ENCODE results near the gene PTPN5.
"Not testable (repeated sequence)": the region's sequence is repeated elsewhere in the genome, so short reads cannot be mapped to it uniquely, and the experiment has no call there.

PTPN5 gene

GRCh38 chr11:18791207-18791968, at the start of gene PTPN5:
Gene PTPN5, minus strand, starts transcription at chr11:18791798. Its CDS starts 19,840 bp downstream, at chr11:18771958.
- no peak for DNase-seq (ENCODE audit: low spot score)

DNA sequence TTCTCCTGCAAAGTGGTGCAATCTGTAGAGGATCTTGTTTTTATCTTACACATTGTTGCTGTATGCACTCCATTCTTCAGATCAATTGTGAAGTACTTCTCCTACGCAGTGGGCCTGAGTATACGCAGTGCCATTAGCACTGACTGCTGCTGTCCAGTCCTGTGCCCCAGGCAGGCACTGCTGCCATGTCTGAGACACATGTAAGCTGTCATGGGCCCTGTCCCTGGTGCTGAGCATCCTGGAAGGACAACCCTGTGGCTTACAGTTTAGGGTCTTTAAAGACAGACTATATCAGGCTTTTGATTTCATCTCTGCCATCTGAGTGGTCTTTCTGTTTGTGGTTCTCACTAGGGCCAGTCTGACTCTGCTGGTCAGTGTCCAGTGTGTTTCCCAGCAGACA, 44.8 kb upstream of the PTPN5 start:
- no peak for DNase-seq (ENCODE audit: low spot score)

DNA sequence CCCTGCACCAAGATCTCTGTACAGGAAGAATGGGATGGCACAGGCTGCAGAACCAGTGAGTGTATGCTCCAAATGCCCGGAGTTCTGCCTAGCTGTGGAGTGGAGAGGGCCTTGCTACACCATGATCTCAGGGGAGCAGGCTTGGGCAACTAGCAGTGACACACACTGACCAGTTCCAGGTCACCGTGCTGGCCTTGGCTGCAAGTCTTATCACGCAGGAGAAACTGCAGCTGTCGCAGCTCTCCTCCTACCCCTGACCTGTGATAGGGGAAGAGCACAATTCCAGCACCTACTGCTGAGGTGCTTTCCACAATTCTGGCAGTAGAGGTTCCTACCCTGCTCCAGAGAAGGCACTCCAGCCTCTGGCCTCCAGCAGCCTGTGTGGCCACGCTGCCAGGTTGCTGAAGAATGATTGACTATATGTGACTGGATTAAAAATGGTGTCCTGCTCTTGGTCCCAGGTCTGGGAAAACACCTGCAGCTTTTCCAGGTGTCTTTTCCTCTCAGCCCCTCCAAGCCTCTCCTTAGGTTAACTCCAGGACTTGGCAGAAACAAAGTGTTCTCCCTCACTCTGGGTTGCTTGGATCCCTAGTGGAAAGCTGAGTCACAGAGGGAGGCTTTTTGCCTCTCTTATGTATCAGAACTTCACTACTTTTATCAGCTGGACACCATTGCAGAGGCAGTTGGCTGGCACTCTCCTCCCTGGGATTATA, 43.3 kb upstream of the PTPN5 start:
- DNase-seq (ENCODE audit: low spot score): no peak

DNA sequence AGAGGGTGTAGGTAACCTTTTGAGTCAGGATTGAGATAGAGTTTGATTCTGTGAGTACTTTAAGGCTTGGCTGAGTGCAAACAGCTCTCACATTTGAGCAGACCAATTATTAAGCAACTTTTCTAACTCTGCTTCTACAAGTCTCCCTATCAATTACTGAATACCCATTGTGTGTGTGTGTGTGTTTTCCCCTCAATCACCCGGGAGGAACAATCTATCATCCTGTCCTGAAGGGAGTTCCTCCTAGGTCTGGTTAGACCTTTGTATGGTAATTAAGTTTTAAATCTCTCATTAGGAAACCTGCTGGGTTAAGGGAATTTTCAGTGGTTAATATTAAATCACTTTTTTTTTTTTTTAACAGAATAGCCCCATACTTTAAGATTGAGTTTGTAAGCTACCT, 28.6 kb upstream of the PTPN5 start:
- DNase-seq (ENCODE audit: low spot score): not testable (repeated sequence)

- DNase-seq (ENCODE audit: low spot score): no peak
Observed at GRCh38 chr11:18804199-18804999, 12.8 kb upstream of the PTPN5 start.

DNA sequence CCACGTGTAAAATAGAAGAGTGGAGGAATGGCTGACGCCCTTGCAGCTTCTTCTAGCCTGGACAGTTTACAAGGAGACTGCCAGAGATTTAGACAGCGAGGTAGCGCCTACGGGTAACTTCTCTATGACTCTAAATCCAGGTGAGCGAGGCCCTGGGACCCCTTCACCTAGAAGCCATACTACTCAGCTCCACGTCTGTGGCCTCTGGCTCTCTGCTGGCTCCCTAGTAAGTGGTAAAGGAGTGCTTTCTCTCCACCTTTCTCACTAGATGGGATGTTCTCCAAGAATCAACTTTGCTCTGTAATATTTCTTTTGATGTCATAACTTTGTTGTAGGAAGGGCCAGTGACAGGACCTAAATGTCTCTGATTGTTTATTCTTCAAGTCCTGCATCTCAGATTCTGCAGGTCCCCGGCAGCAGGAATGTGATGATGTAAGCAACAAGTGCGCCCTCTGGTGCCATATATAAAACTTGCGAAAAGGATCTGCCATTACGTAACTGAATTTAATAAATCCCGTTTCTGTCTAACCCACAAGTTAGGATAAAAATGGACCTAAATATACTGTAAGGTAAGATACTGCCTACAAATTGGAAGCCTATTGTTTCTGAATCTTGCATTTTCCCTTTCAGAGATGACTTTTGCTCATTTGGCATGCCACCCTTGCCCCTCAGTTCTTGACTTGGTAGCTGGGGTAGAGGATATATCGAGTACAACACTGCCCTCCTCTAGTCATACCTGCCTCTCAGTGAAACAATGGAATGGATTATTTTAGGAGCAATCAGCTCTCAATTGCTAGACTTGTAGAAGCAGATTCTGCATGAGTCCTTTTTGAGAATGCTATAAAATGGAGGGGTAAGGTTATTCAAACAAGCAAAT, 11.0 kb upstream of the PTPN5 start:
- DNase-seq (ENCODE audit: low spot score): peak; percentile 59

GRCh38 chr11:18798799-18799469, 7.3 kb upstream of the PTPN5 start:
- DNase-seq (ENCODE audit: low spot score): peak; percentile 79

DNA sequence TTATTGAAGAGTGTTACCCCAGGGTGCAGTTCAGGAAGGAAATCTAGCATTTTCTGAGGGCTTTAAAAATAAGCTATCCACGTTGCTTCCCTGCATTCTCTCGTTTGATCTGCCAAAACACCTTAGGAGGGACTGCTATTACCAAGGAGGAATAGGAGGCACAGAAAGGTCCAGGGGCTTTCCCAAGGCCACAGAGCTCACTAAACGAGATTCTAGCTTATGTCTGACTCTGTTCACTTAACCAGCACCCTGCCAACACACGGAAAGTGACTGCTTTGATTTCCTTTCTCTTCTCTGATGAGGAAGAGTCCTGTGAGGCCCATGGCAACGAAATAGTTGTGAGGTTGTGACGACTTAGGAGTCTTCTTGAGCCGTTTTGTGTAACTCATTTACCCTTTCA, 3.4 kb upstream of the PTPN5 start:
- DNase-seq (ENCODE audit: low spot score): no peak

- DNase-seq (ENCODE audit: low spot score): no peak
Observed at GRCh38 chr11:18792827-18793226, 1.2 kb upstream of the PTPN5 start.

DNA sequence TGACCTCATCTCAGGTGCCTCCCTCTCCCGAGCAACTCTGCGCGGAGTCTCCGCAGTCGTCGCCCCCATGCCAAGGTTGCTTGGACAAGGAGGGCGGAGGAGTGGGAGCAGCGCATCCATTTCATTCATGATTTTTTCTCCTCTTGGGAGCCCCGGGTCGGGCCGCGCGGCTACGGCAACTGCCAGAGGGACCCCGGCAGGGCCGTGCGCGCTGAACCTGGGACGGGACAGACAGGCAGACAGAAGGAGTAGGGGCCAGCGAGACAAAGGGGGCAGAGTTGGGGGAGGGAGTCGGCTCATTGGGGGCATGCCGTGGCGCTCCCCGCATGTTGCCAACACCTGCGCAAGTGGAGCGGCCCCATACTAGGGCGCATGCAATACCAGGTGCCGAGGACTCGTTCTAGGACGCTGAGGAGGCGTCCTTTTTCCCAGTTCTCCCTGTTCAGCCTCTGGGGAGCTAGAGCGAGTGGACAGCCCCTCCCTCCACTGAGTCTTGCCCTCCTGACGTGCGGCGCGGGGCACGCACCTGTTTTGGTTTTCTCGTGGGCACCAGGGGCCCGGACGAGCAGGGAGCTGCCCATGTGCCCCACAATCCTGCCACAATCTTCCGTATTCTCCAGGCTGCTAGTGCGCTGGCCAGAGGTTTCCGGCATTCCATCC, 501 bp upstream of the PTPN5 start:
- DNase-seq (ENCODE audit: low spot score): no peak

DNA sequence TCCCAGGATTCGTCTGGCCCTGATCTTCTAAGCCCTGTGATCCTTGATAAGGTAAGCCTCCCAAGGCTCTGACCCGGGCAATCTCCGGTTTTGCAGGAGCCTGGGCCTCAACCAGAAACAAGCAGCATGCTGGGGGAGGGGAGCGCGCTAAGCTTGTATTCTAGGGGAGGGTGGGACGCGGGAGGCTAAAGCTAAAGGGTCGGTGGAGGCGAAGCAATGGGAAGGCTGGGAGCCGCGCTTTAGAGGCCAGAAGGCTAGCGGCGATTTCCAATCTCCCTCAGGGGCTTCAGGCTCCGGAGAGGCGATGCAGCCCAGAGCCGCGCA, 753 bp downstream of the PTPN5 start:
- DNase-seq (ENCODE audit: low spot score): no peak

- DNase-seq (ENCODE audit: low spot score): no peak
Observed at GRCh38 chr11:18789942-18790341, 1.7 kb downstream of the PTPN5 start.

DNA sequence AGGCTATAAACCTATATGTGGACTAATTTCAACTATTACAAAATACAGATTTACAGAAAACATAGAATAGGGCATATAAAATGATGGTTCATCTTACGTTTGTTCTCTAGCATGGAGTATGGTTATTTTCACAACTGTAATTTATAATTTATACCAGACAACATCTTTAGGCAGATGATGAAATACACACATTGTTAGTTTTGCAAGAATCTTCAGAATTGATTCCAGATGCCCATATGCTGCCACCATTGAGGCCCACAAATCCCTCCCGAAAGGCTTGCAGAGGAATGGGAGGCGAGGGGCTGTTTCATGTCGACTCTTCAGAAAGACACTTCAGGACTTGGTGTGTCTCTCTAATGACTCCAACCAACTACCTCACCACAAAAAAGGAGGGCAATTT, 6.2 kb downstream of the PTPN5 start:
- no peak for DNase-seq (ENCODE audit: low spot score)

DNA sequence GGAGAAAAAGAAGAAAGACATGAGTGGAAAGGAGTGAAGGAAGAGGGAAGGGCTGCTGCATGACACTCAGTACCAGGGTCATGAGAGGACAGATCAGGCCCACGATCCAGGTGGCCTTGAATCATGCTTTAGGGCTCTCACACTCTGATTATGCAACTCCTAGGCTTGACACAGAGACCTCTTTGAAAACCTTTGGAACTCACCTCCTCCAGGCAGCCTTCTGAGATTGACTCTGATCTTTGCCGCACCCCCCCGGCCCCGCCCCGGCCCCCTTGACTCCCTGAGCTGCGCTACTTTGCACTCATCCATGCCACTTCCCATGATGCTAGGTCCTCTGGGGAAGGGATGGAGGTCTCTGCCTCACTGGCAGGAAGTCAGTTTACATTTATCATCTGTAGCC, 10.7 kb downstream of the PTPN5 start:
- no peak for DNase-seq (ENCODE audit: low spot score)

GRCh38 chr11:18780329-18780728, 11.3 kb downstream of the PTPN5 start:
- DNase-seq (ENCODE audit: low spot score): no peak

- DNase-seq (ENCODE audit: low spot score): no peak
Observed at GRCh38 chr11:18778468-18778867, 13.1 kb downstream of the PTPN5 start.

GRCh38 chr11:18776324-18776723, 15.3 kb downstream of the PTPN5 start:
- DNase-seq (ENCODE audit: low spot score): no peak

DNA sequence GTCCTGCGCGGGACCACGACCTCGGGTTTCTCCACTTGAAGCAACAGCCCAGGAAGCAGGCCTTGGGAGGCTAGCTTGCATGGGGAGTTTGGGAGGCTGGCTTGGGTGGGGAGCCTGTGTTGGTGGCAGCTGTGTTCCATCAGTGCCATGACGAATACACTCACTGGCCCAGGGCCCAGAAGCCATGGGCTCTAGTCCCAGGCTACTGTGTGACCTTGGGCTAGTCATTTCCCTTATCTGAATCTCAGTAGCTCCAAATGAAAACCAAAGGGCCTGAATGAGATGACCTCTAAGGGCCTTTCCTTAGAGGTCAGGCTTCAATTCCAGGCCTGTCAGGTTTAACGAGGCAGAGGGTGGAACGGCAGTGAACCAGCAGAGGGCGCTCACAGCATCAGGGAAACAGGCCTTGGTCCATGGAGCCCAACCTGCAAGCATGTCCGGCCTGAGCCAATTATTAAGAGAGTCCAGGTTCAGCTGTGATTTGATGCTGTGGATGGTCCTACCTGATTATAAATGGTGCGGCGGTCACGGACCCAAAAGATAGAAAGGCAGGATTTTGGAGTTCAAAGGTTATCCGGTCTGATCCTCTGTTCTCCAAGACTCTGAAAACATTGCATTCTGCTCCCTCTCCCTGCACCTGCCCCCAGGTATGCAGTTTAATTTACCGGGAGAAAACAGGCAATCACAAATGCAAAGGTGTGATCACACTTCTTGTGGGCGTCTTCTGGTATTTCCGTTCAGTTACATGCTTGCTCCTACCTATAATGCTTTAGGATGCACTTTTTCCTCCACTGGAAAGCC, 15.9 kb downstream of the PTPN5 start:
- peak; percentile 50 for DNase-seq (ENCODE audit: low spot score)

DNA sequence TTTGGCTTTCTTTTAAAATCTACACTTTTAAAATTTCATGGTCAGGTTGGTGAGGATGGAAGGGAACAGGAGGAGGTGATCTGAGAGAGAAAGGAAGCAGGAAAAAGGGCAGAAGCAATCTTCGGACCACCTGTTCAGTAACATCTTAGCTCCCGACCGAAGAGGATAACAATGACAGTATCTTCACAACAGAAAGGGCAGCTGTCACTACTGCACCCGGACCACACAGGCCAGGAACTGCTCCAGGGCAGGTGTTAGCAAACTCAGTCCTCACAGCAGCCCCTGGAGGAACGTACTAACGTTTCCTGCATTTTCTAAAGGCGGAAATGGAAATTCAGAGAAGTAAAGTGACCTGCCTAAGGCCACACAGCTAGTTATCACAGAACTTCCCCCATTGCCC, 16.8 kb downstream of the PTPN5 start:
- DNase-seq (ENCODE audit: low spot score): no peak

GRCh38 chr11:18773681-18774080, 17.9 kb downstream of the PTPN5 start:
- no peak for DNase-seq (ENCODE audit: low spot score)
